Left lung (tissue), 10 donors: ENCODE measurements around the gene PROSER2. TPM values are rescaled to one million over a fixed set of nuclear protein-coding genes. Genes with fewer than 3 reads are reported as not detected.

ENCODE experiments used
- ATAC-seq: fragments of 200-7000 bp; cut with Tn5 transposase; one replicate; pipeline ENCODE4 v1.9.1; 2020; ENCODE audit warnings: moderate library complexity
- DNase-seq, 4 donors: peaks; one replicate each; pipeline ENCODE4 v3.0.0-alpha.2; 2013 to 2020
- H3K27ac ChIP-seq, 2 donors: fragments of 200-600 bp; sonication (generic) in 1 of 2; one replicate each; pipeline versions ENCODE4 v1.5.0 to v1.8.0; 2020 to 2021
- H3K27me3 ChIP-seq, 2 donors: fragments of 200-600 bp; sonication (generic) in 1 of 2; one replicate each; pipeline versions ENCODE4 v1.5.0 to v1.8.0; 2020 to 2021
- H3K36me3 ChIP-seq, 2 donors: fragments of 200-600 bp; sonication (generic) in 1 of 2; one replicate each; pipeline versions ENCODE4 v1.5.0 to v1.8.0; 2020 to 2021
- H3K4me1 ChIP-seq, 2 donors: fragments of 200-600 bp; one replicate each; pipeline ENCODE4 v1.8.0; 2021
- H3K4me3 ChIP-seq, 2 donors: fragments of 200-600 bp; sonication (generic) in 1 of 2; one replicate each; pipeline versions ENCODE4 v1.5.0 to v1.8.0; 2020 to 2021; ENCODE audit warnings: mild to moderate bottlenecking in 1 of 2
- H3K9me3 ChIP-seq, 2 donors: fragments of 200-600 bp; sonication (generic) in 1 of 2; one replicate each; pipeline versions ENCODE4 v1.5.0 to v1.8.0; 2020 to 2021
- CTCF ChIP-seq, 2 donors: fragments of 200-600 bp; sonication (generic) in 1 of 2; IDR thresholded peaks; one replicate each; pipeline versions ENCODE4 v1.5.0 to v1.8.0; 2021; ENCODE audit warnings: antibody characterized with exemption in 2 of 2
- intact Hi-C, 2 donors: fragments of 100-400 bp; cut with DNase I; formaldehyde crosslinking; loops; one replicate each; pipeline versions ENCODE4 v1.11.2 to v1.14.2; 2022
- polyA plus RNA-seq, 6 donors: library from polyadenylated mRNA; unstranded; fragments of 120-200 nt; gene quantifications; one replicate each; pipeline ENCODE4 v1.2.1, GENCODE V29; 2013; ENCODE audit not compliant: insufficient read length in 6 of 6
- total RNA-seq, 2 donors: library from RNA; stranded (reverse); fragmentation: NEBNext Ultra II Directional; extraction: Animal tissue kit (Norgen Biotek cat#: 25700); gene quantifications; one replicate each; pipeline ENCODE4 v1.2.1, GENCODE V29; 2021
- donor health status: DM: no; HTN: yes; CAD: no.
- donor health status: DM: no; HTN: no; CAD: no.

Gene PROSER2
- total and polyA plus RNA-seq, 8 donors, result 2.0 to 14.8 (median 3.1) TPM

GRCh38 chr10:11781114-11781513 is 42.0 kb upstream of the PROSER2 start:
- ATAC-seq, result no peak
- H3K9me3 ChIP-seq, result no peaks in the 10 kb centered on the region
- no peak overlapping the region for H3K4me3 ChIP-seq
- H3K27ac ChIP-seq, result no peak overlapping the region
- no peaks in the 10 kb centered on the region for H3K27me3 ChIP-seq
- no peak for TF ChIP-seq CTCF (IDR thresholded peaks at IDR 0.05)
- H3K36me3 ChIP-seq, result no peaks in the 10 kb centered on the region
- DNase-seq, result no peak
- intact Hi-C loops, result no loop called here
- no peaks in the 10 kb centered on the region for H3K4me1 ChIP-seq

- H3K9me3 ChIP-seq, result no peaks in the 10 kb centered on the region
- DNase-seq, result peak in 2 of 4 donors; percentile 49 to 60
- no peak overlapping the region for H3K4me3 ChIP-seq
- no peak overlapping the region for H3K27ac ChIP-seq
- no peaks in the 10 kb centered on the region for H3K27me3 ChIP-seq
- peak; percentile 89 for ATAC-seq
- no peaks in the 10 kb centered on the region for H3K36me3 ChIP-seq
- no peaks in the 10 kb centered on the region for H3K4me1 ChIP-seq
- TF ChIP-seq CTCF (IDR thresholded peaks at IDR 0.05), result peak; percentile 36 to 72
- intact Hi-C loops, result no loop called here
Measured at GRCh38 chr10:11782793-11783557, 40.2 kb upstream of the PROSER2 start.

GRCh38 chr10:11783558-11783865 is 39.6 kb upstream of the PROSER2 start:
- no peak for TF ChIP-seq CTCF (IDR thresholded peaks at IDR 0.05)
- H3K9me3 ChIP-seq, result no peaks in the 10 kb centered on the region
- DNase-seq (no peak), ATAC-seq (peak; percentile 37)
- H3K4me1 ChIP-seq, result no peaks in the 10 kb centered on the region
- no peak overlapping the region for H3K4me3 ChIP-seq
- no peaks in the 10 kb centered on the region for H3K27me3 ChIP-seq
- no peak overlapping the region for H3K27ac ChIP-seq
- intact Hi-C loops, result no loop called here
- H3K36me3 ChIP-seq, result no peaks in the 10 kb centered on the region

- Histone ChIP-seq H3K4me1 (no peaks in the 10 kb centered on the region), H3K4me3 (no peak overlapping the region), H3K27ac (no peak overlapping the region), H3K9me3 (no peaks in the 10 kb centered on the region), H3K27me3 (no peaks in the 10 kb centered on the region), H3K36me3 (no peaks in the 10 kb centered on the region)
- ATAC-seq (no peak), DNase-seq (no peak)
- intact Hi-C loops, result loop anchor here in 1 of 2 donors (5.0 kb wide), 1 partner anchor 200 kb away; no protein-coding TSS in a partner anchor
- TF ChIP-seq CTCF (IDR thresholded peaks at IDR 0.05), result no peak
Measured at GRCh38 chr10:11787374-11787773, 35.8 kb upstream of the PROSER2 start.

GRCh38 chr10:11787846-11788245 is 35.3 kb upstream of the PROSER2 start:
- no peak for DNase-seq
- H3K4me1 ChIP-seq, result no peaks in the 10 kb centered on the region
- TF ChIP-seq CTCF (IDR thresholded peaks at IDR 0.05), result no peak
- ATAC-seq, result no peak
- H3K4me3 ChIP-seq, result no peak overlapping the region
- H3K27ac ChIP-seq, result no peak overlapping the region
- no peaks in the 10 kb centered on the region for H3K27me3 ChIP-seq
- H3K36me3 ChIP-seq, result no peaks in the 10 kb centered on the region
- H3K9me3 ChIP-seq, result no peaks in the 10 kb centered on the region
- intact Hi-C loops, result loop anchor here in 1 of 2 donors (5.0 kb wide), 1 partner anchor 199 kb away; no protein-coding TSS in a partner anchor
